Measurements from ENCODE around the gene THBD. TPM values are rescaled to one million over a fixed set of nuclear protein-coding genes. Genes with fewer than 3 reads are reported as not detected.

THBD gene
- total RNA-seq, 4 donors from 2014 or later: 17.8 to 38.2 (median 26.8) TPM

- TF ChIP-seq, protein P1, sequence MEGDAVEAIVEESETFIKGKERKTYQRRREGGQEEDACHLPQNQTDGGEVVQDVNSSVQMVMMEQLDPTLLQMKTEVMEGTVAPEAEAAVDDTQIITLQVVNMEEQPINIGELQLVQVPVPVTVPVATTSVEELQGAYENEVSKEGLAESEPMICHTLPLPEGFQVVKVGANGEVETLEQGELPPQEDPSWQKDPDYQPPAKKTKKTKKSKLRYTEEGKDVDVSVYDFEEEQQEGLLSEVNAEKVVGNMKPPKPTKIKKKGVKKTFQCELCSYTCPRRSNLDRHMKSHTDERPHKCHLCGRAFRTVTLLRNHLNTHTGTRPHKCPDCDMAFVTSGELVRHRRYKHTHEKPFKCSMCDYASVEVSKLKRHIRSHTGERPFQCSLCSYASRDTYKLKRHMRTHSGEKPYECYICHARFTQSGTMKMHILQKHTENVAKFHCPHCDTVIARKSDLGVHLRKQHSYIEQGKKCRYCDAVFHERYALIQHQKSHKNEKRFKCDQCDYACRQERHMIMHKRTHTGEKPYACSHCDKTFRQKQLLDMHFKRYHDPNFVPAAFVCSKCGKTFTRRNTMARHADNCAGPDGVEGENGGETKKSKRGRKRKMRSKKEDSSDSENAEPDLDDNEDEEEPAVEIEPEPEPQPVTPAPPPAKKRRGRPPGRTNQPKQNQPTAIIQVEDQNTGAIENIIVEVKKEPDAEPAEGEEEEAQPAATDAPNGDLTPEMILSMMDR (IDR thresholded peaks at IDR 0.05; ENCODE audit: low read depth): no peak
Observed at GRCh38 chr20:23077277-23077676, 27.8 kb upstream of the THBD start.

DNA sequence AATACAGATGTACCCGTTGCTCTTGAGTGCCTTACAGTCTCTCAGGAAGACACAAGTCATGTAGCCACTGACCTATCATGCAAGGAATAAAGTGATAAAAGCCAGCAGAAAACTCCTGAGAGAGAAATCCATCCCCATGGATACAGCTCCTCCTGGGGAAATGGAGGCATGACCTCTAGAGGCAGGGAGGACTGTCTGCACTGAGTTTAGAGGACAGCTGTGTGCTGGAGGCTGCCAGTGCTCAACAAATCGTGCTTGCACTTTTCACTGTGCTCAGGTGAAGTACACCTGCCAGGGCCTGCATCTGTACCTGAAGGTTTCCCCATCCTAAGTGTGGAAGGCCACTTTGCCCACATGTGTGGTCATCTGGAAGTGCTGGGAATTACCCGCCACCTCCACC lies 24.6 kb upstream of the THBD start:
- TF ChIP-seq, protein P1 (IDR thresholded peaks at IDR 0.05; ENCODE audit: low read depth): no peak

GRCh38 chr20:23072892-23073586 lies 23.6 kb upstream of the THBD start:
- TF ChIP-seq, protein P1 (IDR thresholded peaks at IDR 0.05; ENCODE audit: low read depth): no peak

DNA sequence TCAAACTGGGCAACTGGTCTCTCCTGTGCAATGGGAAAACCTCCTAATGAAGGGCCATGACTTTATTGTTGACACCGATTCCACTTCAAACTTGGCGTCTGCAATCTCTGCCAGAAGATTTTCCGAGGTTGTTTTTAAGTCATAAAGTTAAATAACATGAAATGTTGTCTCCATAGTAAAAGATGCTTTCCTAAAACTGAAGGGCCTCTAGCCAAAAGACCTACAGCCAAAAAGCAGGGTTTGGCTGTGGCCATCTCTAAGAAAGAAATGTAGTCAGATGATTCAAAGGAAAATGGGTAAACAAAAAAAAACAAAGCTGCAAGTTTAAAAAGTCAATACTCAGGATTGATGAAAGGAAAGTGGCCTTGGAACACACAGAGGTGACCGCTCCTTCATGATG lies 22.5 kb upstream of the THBD start:
- TF ChIP-seq, protein P1 (IDR thresholded peaks at IDR 0.05; ENCODE audit: low read depth): no peak

DNA sequence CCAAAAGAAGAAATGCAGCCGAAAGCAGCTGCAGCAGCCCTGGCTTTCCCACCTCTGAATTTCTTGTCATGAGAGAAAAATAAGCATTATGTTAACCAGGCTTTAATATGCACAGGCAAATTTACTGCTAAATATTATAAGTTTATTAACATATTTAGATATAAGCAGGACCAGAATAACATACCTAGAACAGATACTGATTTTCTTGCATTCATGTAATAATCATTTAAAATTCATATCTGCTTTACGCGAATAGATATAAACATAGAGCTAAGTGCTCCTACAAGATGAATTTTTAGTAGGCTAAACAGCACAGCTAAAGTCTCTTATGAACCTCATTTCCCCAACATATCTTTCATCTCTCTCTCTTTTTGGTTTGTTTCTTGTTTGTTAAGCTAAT lies 21.9 kb upstream of the THBD start:
- TF ChIP-seq, protein P1 (IDR thresholded peaks at IDR 0.05; ENCODE audit: low read depth): no peak

DNA sequence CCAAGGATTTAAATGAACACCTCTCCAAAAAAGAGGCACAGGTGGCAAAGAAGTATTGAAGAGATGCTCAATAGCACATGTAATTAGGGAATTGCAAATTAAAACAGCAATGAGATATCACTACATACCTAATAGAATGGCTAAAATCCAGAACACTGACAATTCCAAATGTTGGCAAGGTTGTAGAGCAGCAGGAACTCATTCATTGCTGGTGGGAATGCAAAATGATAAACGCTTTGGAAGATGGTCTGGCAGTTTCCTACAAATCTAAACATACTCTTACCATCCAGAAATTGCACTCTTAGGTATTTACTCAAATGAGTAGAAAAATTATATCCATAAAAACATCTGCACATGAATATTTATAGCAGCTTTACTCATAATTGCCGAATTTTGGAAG lies 19.6 kb upstream of the THBD start:
- TF ChIP-seq, protein P1 (IDR thresholded peaks at IDR 0.05; ENCODE audit: low read depth): no peak

DNA sequence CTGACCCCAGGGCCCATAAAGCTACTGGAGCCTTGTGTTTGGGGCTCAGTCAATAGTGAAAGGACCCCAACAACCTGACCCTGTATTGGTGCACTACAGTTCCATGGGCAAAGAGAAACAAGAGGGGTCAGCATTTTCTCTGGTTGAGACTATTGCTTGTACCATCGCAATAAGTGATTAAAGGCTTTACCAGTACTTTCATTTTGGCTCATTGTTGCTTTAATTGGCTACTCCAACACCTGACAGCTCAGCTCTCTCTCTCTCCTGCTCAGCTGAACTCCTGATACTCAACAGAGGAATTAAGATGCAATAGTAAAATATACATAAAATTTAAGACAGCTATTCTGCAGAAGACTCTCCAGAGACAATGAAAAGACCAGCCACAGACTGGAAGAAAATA lies 18.8 kb upstream of the THBD start:
- TF ChIP-seq, protein P1 (IDR thresholded peaks at IDR 0.05; ENCODE audit: low read depth): no peak
